Cerebellar cortex (tissue), 1 donor: ENCODE data around the gene PLIN3.
"Not testable (repeated sequence)": the region's sequence is repeated elsewhere in the genome, so short reads cannot be mapped to it uniquely, and the experiment has no call there.

Experiments
- DNase-seq: peaks from one replicate; pipeline ENCODE4 v3.0.0-alpha.2; 2015; ENCODE audit warnings: low spot score

The PLIN3 gene

DNA sequence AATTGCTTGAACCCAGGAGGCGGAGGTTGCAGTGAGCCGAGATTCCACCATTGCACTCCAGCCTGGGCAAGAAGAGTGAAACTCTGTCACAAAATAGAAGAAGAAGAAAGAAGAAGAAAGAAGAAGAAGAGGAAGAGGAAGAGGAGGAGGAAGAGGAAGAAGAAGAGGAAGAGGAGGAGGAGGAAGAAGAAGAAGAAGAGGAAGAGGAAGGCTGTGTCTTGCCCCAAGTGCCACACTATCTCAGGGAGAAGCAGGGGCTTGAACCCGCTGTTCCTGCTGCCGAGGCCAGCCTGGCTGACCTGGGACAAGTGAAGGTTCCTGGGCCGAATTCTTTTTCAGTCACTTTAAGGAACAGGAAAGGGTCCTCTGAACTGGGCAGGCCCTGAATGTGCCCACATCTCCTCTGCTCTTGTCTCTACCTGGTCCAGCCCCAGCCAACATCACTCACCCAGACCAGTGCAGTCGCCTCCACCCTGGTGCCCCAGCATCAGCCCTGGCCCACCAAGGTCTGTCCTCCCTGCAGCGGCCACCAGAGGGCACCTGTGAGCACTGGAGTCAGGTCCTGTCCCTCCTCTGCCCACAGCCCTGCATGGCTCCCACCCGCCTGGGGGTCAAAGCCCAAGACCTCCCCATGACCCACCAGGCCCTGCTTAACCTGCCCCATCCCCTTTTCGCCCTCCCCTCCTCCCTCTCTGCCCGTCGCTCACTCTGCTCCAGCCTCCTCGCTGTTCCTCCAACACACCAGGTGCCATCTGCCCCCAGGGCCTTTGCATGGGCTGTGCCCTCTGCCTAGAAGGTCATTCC lies 55.9 kb downstream of the PLIN3 start:
- peak; percentile 61 for DNase-seq

- no peak for DNase-seq
Measured at GRCh38 chr19:4807188-4807587, 60.3 kb downstream of the PLIN3 start.

DNA sequence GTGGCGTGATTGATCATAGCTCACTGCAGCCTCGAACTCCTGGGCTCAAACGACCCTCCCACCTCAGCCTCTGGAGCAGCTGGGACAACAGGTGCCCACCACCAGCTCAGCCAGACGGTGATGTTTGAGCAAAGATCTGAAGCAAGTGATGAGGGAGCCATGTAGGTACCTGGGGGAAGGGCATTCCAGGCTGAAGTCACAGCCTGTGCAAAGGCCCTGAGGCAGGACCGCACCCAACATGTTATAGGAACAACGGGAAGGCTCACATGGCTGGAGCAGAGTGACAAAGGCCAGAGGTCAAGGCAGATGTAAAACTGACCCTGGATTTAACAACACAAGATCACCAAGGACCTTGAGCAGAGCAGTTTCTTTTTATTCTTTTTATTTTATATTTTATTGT lies 61.1 kb downstream of the PLIN3 start:
- DNase-seq = no peak

GRCh38 chr19:4805140-4805539 lies 62.3 kb downstream of the PLIN3 start:
- DNase-seq = not testable (repeated sequence)

DNA sequence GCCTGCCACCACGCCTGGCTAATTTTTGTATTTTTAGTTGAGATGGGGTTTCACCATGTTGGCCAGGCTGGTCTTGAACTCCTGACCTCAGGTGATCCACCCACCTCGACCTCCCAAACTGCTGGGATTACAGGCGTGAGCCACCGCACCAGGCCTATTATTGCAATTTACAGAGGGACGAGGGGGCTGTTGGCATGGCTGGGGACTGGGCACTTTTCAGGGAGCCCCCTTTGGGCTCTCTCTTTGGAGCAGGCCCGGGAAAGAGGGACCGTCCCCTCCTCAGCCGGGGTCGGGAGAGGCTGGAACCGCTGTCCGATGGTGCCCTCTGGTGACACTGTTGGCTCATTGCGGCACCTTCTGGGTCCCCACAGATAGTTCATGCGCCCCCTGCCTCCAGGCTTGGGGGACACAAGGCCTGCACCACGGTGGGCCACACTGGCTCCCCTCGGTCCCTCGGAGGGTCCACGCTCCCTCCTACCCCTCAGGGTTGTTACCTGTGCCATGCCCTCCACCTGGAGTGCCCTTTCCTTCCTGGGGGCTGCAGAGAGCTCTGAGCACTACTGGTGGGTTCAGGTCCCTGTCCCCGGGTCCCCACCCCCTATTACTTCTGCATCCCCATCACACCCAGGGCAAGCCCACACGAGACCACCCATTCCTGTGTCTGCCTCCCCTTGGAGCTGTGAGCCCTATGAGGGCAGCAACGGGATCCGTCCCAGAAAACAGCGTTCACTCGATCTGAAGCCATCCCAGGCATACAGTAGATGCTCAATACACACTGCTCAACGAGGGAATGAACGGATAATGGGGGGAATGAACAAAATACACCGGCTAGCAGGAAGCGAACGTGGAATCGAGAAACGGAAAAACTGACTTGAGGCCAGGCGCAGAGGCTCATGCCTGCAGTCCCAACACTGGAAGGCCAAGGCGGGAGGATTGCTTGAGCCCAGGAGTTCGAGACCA lies 63.5 kb downstream of the PLIN3 start:
- peak; percentile 67 for DNase-seq

GRCh38 chr19:4802711-4803110 lies 64.8 kb downstream of the PLIN3 start:
- DNase-seq = no peak

DNA sequence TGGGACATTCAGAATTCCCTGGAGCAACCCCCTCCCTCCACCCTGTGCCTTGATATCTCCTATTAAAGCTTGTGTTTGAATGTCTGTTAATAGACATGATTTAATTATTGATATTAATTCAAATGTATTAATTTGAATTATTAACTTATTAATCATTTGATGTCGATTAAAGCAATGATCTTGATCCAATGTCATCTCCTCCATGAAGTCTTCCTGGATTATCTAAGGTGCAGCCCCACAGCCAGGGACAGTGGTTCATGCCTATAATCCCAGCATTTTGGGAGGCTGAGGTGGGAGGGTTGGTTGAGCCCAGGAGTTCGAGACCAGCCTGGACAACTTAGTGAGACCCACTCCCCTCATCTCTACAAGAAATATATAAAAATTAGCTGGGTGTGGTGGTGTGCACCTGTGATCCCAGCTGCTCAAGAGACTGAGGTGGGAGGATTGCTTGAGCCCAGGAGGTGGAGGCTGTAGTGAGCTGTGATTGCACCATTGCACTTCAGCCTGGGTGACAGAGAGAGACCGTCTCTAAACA lies 66.3 kb downstream of the PLIN3 start:
- DNase-seq = no peak

GRCh38 chr19:4800591-4801081 lies 66.8 kb downstream of the PLIN3 start:
- DNase-seq = no peak

DNA sequence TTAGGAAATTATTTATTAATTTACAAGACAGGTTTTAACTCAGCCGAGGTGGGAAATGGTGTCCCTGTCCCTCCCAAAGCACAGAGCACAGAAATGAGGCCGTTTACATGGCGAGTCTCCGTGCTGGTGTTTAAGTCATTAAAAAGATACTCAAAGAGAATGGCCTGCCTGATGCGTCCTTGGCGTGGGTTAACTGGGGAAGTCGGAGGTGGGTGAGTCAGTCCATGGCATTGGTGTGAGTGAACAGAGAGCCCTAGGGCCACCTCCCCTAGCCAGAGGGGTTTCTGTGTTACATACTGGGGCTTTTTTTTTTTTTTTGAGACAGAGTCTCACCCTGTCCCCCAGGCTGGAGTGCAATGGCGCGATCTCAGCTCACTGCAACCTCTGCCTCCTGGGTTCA lies 72.1 kb downstream of the PLIN3 start:
- DNase-seq = no peak

DNA sequence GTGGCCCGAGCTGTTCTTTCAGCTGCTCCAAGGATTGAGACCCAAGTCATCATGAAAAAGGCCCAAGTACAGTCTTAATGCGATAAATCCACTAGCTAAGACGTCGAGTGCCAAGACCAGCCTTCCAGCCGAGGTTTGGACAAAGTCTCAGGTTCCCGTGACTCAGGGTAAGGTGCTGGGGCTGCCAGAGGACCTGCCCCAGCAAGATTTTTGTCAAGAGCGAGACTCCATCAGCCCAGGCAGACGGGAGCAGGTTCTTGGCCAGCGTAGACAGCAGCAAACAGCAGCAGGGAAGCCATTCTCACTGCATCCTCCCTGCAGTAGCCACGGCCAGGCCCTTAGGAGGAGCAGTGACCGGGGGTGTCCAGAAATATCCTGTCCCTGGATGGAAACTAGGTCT lies 72.5 kb downstream of the PLIN3 start:
- DNase-seq = no peak

DNA sequence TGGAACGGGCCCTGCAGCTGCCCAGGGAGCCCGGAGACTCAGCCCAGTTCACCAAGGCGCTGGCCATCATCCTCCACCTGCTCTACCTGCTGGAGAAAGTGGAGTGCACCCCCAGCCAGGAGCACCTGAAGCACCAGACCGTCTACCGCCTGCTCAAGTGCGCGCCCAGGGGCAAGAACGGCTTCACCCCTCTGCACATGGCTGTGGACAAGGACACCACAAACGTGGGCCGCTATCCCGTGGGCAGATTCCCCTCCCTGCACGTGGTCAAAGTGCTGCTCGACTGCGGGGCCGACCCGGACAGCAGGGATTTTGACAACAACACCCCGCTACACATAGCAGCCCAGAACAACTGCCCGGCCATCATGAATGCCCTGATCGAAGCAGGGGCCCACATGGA lies 74.2 kb downstream of the PLIN3 start:
- not testable (repeated sequence) for DNase-seq

DNA sequence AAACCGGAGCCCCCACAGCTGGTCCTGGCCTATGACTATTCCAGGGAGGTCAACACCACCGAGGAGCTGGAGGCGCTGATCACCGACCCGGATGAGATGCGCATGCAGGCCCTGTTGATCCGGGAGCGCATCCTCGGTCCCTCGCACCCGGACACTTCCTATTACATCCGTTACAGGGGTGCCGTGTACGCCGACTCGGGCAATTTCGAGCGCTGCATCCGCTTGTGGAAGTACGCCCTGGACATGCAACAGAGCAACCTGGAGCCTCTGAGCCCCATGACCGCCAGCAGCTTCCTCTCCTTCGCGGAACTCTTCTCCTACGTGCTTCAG lies 74.6 kb downstream of the PLIN3 start:
- not testable (repeated sequence) for DNase-seq

DNA sequence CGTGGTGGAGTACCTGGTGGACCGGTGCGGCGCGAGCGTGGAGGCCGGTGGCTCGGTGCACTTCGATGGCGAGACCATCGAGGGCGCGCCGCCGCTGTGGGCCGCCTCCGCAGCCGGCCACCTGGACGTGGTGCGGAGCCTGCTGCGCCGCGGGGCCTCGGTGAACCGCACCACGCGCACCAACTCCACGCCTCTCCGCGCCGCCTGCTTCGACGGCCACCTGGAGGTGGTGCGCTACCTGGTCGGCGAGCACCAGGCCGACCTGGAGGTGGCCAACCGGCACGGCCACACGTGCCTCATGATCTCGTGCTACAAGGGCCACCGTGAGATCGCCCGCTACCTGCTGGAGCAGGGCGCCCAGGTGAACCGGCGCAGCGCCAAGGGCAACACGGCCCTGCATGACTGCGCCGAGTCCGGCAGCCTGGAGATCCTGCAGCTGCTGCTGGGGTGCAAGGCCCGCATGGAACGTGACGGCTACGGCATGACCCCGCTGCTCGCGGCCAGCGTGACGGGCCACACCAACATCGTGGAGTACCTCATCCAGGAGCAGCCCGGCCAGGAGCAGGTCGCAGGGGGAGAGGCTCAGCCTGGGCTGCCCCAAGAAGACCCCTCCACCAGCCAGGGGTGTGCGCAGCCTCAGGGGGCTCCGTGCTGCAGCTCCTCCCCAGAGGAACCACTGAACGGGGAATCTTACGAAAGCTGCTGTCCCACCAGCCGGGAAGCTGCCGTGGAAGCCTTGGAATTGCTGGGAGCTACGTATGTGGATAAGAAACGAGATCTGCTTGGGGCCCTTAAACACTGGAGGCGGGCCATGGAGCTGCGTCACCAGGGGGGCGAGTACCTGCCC lies 75.2 kb downstream of the PLIN3 start:
- not testable (repeated sequence) for DNase-seq

DNA sequence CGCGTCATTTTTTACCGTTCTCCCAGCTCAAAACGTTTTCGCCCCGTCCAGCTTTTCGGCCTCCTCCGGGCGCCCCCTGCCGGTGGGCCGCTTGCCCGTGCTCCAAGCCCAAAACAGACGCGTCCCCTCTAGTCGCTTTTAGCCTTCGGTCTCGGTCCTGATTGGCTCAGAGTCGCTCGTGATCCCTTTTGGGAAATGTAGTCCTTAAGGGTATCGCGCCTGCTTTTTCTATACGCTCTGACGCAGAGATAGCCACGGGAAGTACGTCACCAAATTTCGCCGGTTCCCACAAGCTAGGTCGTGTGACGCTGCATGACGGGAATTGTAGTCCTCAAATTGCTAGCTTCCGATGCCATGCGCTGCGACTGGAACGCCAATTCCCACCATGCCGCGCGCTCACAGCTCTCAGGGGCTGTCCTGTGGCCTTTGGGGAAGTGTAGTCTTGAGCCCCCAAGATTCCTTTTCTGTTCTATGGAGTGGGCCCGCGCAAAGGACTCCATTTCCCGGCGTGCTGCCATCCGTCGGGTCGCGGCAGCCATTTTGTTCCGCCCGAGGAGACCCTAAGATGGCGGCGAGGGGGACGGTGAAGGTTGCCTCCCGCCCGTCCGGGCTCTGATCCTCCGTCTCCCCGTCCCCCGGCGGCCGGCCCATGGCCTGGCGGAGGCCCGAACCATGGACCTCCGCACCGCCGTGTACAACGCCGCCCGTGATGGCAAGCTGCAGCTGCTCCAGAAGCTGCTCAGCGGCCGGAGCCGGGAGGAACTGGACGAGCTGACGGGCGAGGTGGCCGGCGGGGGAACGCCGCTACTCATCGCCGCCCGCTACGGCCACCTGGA lies 76.1 kb downstream of the PLIN3 start, which contains the start of gene FEM1A:
TSS of gene FEM1A (plus strand) at position 552 of the 836 bp plus-strand sequence. CDS start at position 673, 121 bp downstream.
- peak; percentile 100 for DNase-seq
